CD14-positive monocyte (primary cell): ENCODE results near the gene UNC119B. TPM values are rescaled to one million over a fixed set of nuclear protein-coding genes. Genes with fewer than 3 reads are reported as not detected.

ENCODE experiments used
- DNase-seq, 3 donors: peaks; one replicate each; pipeline ENCODE4 v3.0.0-alpha.2; 2011 to 2022
- H2AFZ ChIP-seq: 2 replicates; pipeline ENCODE4 v1.6.0; 2012; ENCODE audit warnings: mild to moderate bottlenecking, low read depth, low read length, inconsistent platforms; ENCODE audit not compliant: insufficient read depth, poor library complexity, severe bottlenecking
- H3K27ac ChIP-seq, 2 donors: 1 replicate in 1 of 2; 2 replicates in 1 of 2; pipeline ENCODE4 v1.5.1; 2012 to 2013; ENCODE audit warnings: low read length in 2 of 2, control low read depth in 1 of 2, inconsistent platforms in 1 of 2, low read depth in 1 of 2, mild to moderate bottlenecking in 1 of 2
- H3K27me3 ChIP-seq, 2 donors: one replicate each; pipeline versions ENCODE4 v1.6.0 to v1.6.1; 2011 to 2013; ENCODE audit warnings: low read length in 2 of 2; ENCODE audit not compliant: control insufficient read depth in 2 of 2, insufficient read depth in 2 of 2
- H3K36me3 ChIP-seq, 2 donors: replicated peaks in 1 of 2; 1 replicate in 1 of 2; 2 replicates in 1 of 2; pipeline versions ENCODE4 v1.5.1 to v1.6.1; 2012 to 2013; ENCODE audit warnings: low read length in 2 of 2, control low read depth in 1 of 2, inconsistent platforms in 1 of 2, mild to moderate bottlenecking in 1 of 2; ENCODE audit not compliant: insufficient read depth in 2 of 2, control insufficient read depth in 1 of 2
- H3K4me1 ChIP-seq, 2 donors: 1 replicate in 1 of 2; 2 replicates in 1 of 2; pipeline versions ENCODE4 v1.5.1 to v1.6.1; 2012 to 2013; ENCODE audit warnings: low read length in 2 of 2, control low read depth in 1 of 2, inconsistent platforms in 1 of 2, mild to moderate bottlenecking in 1 of 2, moderate library complexity in 1 of 2; ENCODE audit not compliant: insufficient read depth in 2 of 2, control insufficient read depth in 1 of 2
- H3K4me2 ChIP-seq: replicated peaks from 2 replicates; pipeline ENCODE3; 2012; ENCODE audit warnings: low read length, moderate library complexity, mild to moderate bottlenecking; ENCODE audit not compliant: poor library complexity, severe bottlenecking; ENCODE audit errors: extremely low read depth
- H3K4me3 ChIP-seq, 3 experiments: fragments of 200-600 bp in 1 of 3; sonication (generic) in 1 of 3; replicated peaks in 1 of 3; 1 replicate in 2 of 3; 2 replicates in 1 of 3; pipeline ENCODE4 v1.5.1; 2011 to 2013; ENCODE audit warnings: low read length in 3 of 3, mild to moderate bottlenecking in 3 of 3, control low read depth in 2 of 3, low read depth in 2 of 3, inconsistent platforms in 1 of 3, moderate library complexity in 1 of 3
- H3K79me2 ChIP-seq: 2 replicates; pipeline ENCODE4 v1.6.0; 2012; ENCODE audit warnings: mild to moderate bottlenecking, control low read depth, inconsistent platforms, low read length, moderate library complexity; ENCODE audit not compliant: insufficient read depth
- H3K9ac ChIP-seq: 2 replicates; pipeline ENCODE4 v1.6.0; 2017; ENCODE audit warnings: low read length, mild to moderate bottlenecking; ENCODE audit not compliant: insufficient read depth, poor library complexity, severe bottlenecking
- H3K9me3 ChIP-seq, 2 donors: replicated peaks in 1 of 2; 1 replicate in 1 of 2; 2 replicates in 1 of 2; pipeline versions ENCODE4 v1.5.1 to v1.6.1; 2012 to 2013; ENCODE audit warnings: low read length in 2 of 2, control low read depth in 1 of 2; ENCODE audit not compliant: control insufficient read depth in 1 of 2, insufficient read depth in 1 of 2
- H4K20me1 ChIP-seq: 2 replicates; pipeline ENCODE4 v1.6.0; 2012; ENCODE audit warnings: mild to moderate bottlenecking, low read length, control low read depth, moderate library complexity; ENCODE audit not compliant: insufficient read depth
- H3K27ac Mint-ChIP-seq, 7 donors: one replicate each; pipeline ENCODE4 v1.8.0; 2020; ENCODE audit warnings: mild to moderate bottlenecking in 7 of 7, mixed read lengths in 7 of 7, moderate library complexity in 6 of 7, inconsistent platforms in 2 of 7
- H3K27me3 Mint-ChIP-seq, 3 donors: one replicate each; pipeline ENCODE4 v1.8.0; 2021 to 2022; ENCODE audit warnings: low read depth in 3 of 3, mild to moderate bottlenecking in 3 of 3, mixed read lengths in 3 of 3, moderate library complexity in 3 of 3, inconsistent platforms in 1 of 3
- H3K36me3 Mint-ChIP-seq, 2 donors: one replicate each; pipeline ENCODE4 v1.8.0; 2020; ENCODE audit warnings: mixed read lengths in 2 of 2, inconsistent platforms in 1 of 2, mild to moderate bottlenecking in 1 of 2
- H3K4me1 Mint-ChIP-seq: one replicate; pipeline ENCODE4 v1.8.0; 2020; ENCODE audit warnings: mild to moderate bottlenecking, mixed read lengths
- H3K4me3 Mint-ChIP-seq, 2 donors: one replicate each; pipeline ENCODE4 v1.8.0; 2020; ENCODE audit warnings: mild to moderate bottlenecking in 2 of 2, mixed read lengths in 2 of 2, moderate library complexity in 1 of 2
- H3K9me3 Mint-ChIP-seq, 7 donors: one replicate each; pipeline ENCODE4 v1.8.0; 2020 to 2022; ENCODE audit warnings: mixed read lengths in 7 of 7, mild to moderate bottlenecking in 6 of 7, moderate library complexity in 6 of 7, inconsistent platforms in 2 of 7
- WGBS: methylation state at CpG from one replicate; pipeline ENCODE4 v1.1.5; 2013; ENCODE audit warnings: missing lambda C conversion rate; ENCODE audit not compliant: insufficient coverage; 5-methylcytosine and 5-hydroxymethylcytosine counted together
- intact Hi-C, 2 donors: fragments of 100-400 bp; cut with micrococcal nuclease; formaldehyde crosslinking; loops; one replicate each; pipeline versions ENCODE4 v1.15.0 to v1.15.1; 2023
- polyA plus RNA-seq, 3 donors: library from polyadenylated mRNA; depleted of rRNA in 1 of 3; unstranded in 2 of 3; stranded (reverse) in 1 of 3; fragments of 300-500 nt in 2 of 3; fragments of >200 nt in 1 of 3; fragmentation: Illumina TruSeq in 2 of 3; gene quantifications; 1 replicate in 2 of 3; 2 replicates in 1 of 3; pipeline ENCODE4 v1.2.3, GENCODE V29; 2012 to 2021
- TF ChIP-seq, protein P1 (sequence below): fragments of 200-600 bp; IDR thresholded peaks from one replicate; pipeline ENCODE4 v1.8.0; 2022; ENCODE audit warnings: antibody characterized with exemption, mild to moderate bottlenecking

Gene UNC119B
- polyA plus RNA-seq, 3 donors, result 1.1 to 9.1 (median 2.1) TPM

DNA sequence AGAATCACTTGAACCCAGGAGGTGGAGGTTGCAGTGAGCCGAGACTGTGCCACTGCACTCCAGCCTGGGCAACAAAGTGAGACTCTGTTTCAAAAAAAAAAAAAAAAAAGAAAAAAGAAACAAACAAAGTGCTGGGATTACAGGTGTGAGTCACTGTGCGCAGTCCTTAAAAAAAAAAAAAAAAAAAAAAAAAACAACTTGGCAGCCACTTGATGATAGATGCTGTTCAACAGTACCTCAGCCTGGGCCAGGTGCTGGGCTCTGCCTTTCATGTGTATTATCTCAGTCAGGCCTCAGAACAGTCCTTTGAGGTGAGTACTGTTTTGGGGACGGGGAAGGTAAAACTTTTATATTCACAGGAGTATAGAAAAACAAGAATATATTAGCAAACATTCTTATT, 24.9 kb downstream of the UNC119B start:
- H3K79me2 ChIP-seq, result no peaks in the 10 kb centered on the region
- H3K9me3 ChIP-seq, result no peaks in the 10 kb centered on the region
- peaks cover 17 to 46% of the 10 kb centered on the region in 2 donors for H3K36me3 Mint-ChIP-seq
- H3K27me3 ChIP-seq, result no peaks in the 10 kb centered on the region
- H3K4me1 Mint-ChIP-seq, result peaks cover 2% of the 10 kb centered on the region
- intact Hi-C loops, result no loop called here
- H3K9me3 Mint-ChIP-seq, result peaks cover 0 to 4% (median 0%) of the 10 kb centered on the region in 7 donors
- no peaks in the 10 kb centered on the region for H4K20me1 ChIP-seq
- no peak overlapping the region for H3K9ac ChIP-seq
- no peak overlapping the region for H3K27ac ChIP-seq
- H3K4me2 ChIP-seq, result no peak overlapping the region
- peaks cover 0 to 3% (median 0%) of the 10 kb centered on the region in 3 donors for H3K27me3 Mint-ChIP-seq
- TF ChIP-seq, protein P1, sequence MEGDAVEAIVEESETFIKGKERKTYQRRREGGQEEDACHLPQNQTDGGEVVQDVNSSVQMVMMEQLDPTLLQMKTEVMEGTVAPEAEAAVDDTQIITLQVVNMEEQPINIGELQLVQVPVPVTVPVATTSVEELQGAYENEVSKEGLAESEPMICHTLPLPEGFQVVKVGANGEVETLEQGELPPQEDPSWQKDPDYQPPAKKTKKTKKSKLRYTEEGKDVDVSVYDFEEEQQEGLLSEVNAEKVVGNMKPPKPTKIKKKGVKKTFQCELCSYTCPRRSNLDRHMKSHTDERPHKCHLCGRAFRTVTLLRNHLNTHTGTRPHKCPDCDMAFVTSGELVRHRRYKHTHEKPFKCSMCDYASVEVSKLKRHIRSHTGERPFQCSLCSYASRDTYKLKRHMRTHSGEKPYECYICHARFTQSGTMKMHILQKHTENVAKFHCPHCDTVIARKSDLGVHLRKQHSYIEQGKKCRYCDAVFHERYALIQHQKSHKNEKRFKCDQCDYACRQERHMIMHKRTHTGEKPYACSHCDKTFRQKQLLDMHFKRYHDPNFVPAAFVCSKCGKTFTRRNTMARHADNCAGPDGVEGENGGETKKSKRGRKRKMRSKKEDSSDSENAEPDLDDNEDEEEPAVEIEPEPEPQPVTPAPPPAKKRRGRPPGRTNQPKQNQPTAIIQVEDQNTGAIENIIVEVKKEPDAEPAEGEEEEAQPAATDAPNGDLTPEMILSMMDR, result no peak
- no peak overlapping the region for H3K4me3 Mint-ChIP-seq
- H3K27ac Mint-ChIP-seq, result no peak overlapping the region
- no peak for DNase-seq
- no peaks in the 10 kb centered on the region for H3K4me1 ChIP-seq
- peaks cover 21 to 23% of the 10 kb centered on the region in 2 donors for H3K36me3 ChIP-seq
- WGBS, result no CpG with 5 or more reads among the region's 3 CpGs
- no peak overlapping the region for H2AFZ ChIP-seq
- no peak overlapping the region for H3K4me3 ChIP-seq

DNA sequence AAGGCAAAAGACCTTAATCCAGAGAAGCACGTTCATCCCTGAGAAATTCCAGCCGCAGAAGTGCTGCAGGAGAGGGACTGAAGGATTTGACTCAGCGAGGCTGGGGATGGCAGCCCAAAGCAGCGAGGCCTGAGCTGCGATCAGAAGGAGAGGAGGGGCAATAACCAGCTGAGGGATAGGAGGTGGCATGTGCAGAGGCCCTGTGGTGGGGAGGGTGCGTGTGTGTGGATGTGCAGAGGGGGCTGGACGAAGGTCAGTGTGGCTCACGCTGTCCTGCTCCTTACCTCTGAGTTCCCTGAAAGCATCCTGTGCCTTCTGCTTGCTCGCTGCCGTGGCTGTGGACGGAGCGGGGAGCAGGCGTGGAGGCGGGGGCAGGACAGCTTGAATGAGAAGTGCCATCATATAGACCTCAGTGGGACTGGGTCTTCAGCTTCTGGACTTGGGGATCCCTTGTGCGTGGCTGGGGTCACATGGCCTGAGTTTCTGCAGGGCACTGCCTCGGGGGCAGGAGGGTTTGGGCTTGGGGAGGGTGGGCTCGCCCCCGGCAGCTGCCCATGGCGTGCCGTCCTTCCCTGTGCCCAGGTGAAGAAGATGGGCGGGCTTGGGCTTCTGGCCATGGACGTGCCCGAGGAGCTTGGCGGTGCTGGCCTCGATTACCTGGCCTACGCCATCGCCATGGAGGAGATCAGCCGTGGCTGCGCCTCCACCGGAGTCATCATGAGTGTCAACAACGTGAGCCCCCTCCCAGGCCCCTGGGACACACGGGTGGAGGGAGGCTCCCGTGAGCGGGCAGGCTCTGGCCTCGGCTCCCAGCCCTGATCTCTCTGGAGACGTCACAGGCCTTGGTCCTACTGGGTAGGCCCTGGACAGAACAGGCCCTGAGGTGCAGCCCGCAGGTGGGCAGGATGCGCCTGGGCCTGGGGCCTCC, 26.4 kb downstream of the UNC119B start:
- no peaks in the 10 kb centered on the region for H3K9me3 ChIP-seq
- H3K4me2 ChIP-seq, result no peak overlapping the region
- TF ChIP-seq, protein P1, result no peak
- H3K27me3 ChIP-seq, result no peaks in the 10 kb centered on the region
- H4K20me1 ChIP-seq, result no peaks in the 10 kb centered on the region
- Mint-ChIP-seq H3K4me3 (no peak overlapping the region), H3K27ac (peak overlapping the region in 1 of 7 donors; percentile 77), H3K4me1 (peaks cover 2% of the 10 kb centered on the region), H3K9me3 (peaks cover 0 to 4% (median 0%) of the 10 kb centered on the region in 7 donors), H3K36me3 (peaks cover 14 to 35% of the 10 kb centered on the region in 2 donors), H3K27me3 (peaks cover 0 to 3% (median 0%) of the 10 kb centered on the region in 3 donors)
- 97% methylated on average over 37 of the region's 38 CpGs for WGBS
- H3K27ac ChIP-seq, result no peak overlapping the region
- intact Hi-C loops, result no loop called here
- no peak overlapping the region for H3K9ac ChIP-seq
- H3K36me3 ChIP-seq, result peaks cover 13 to 15% of the 10 kb centered on the region in 2 donors
- H2AFZ ChIP-seq, result no peak overlapping the region
- no peaks in the 10 kb centered on the region for H3K4me1 ChIP-seq
- H3K79me2 ChIP-seq, result no peaks in the 10 kb centered on the region
- DNase-seq, result no peak
- H3K4me3 ChIP-seq, result no peak overlapping the region
